Stimulated activated CD4-positive, alpha-beta T cell treated with anti-CD3 and anti-CD28 coated beads, TNF-alpha, amount 100 ng/mL, for 24 hours (primary cell): ENCODE measurements around the gene STX2.
A peak's percentile ranks its signal among the peaks of the same experiment; 100 is the strongest.
"Not testable (repeated sequence)": the region's sequence is repeated elsewhere in the genome, so short reads cannot be mapped to it uniquely, and the experiment has no call there.

Experiments
- DNase-seq, 3 experiments: peaks; one replicate each; pipeline ENCODE4 v3.0.0-alpha.2; 2020; ENCODE audit warnings: low read depth in 3 of 3

STX2 gene

DNA sequence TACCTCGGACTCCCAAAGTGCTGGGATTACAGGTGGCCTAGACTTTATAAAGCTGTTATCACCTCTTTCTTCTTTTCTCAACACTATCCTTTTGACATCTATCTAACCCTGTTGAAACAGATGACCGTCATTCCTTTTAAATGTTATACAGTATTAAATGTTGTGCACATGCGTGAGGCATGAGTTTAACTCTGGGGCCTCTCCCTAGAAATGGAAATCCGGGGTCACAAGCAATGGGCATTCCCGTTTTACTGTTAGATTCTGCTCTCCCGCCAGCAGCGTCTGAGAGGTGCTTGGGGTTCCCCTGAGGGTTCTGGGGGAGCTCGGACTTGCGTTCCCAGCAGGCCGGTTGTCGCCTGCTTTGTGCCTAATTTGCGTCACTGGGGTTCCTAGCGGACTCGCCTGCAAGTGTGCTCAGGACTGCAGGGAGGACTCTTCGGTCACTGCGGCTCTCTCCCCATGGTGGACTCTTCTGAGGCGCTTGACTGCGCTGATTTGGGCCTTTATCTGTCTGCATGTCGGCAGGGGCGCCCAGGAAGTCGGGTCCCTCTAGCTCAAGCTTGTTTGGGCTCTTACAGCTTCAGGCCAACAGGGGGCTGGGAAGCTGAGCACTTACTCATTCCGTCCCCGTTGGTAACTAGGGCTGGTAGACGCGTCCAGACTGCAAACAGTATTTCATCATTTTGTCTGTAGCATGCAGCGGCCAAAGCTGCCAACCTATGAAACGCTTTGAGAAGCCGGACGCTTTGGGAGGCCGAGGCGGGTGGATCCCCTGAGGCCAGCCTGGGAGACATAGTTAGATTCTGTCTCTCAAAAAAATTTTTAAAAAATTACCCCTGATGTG is 31.6 kb upstream of the STX2 start:
- peak in 2 of 3 experiments; percentile 41 to 67 for DNase-seq

DNA sequence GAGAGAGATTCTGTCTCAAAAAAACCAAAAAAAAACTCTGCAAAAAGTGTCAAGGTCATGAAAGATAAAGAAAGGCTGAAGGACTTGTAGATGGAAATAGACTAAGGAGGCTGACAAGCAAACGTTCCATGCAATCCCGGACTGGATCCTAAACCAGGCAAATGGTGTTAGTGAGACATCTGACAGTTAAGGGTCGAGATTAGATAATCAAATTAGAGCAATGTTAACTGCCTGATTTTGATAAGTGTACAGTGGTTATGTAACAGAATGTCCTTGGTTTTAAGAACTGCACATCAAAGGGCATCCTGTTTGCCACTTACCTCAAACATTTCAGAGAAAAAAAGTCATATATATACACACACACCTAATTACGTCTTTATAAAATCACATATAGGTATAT is 29.4 kb upstream of the STX2 start:
- DNase-seq, result no peak

DNA sequence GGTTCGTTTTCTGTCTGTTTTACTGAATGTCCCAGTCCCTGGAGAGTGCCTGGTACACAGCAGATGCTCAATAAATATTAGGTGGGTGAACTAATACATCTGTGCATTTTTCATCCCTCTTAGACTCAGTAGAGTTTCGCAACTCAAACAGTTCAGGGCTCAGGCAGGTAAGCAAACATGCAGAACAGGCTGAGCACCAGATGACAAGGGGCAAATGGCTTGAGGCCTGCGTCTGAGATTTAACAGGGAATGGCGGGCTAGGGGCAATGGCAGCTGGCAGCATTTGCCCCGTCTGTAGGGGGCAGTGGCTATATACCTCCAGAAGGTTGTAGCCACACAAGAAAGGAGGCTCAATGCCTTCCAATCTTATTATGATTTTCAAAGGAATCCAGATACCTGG is 24.2 kb upstream of the STX2 start:
- no peak for DNase-seq

DNA sequence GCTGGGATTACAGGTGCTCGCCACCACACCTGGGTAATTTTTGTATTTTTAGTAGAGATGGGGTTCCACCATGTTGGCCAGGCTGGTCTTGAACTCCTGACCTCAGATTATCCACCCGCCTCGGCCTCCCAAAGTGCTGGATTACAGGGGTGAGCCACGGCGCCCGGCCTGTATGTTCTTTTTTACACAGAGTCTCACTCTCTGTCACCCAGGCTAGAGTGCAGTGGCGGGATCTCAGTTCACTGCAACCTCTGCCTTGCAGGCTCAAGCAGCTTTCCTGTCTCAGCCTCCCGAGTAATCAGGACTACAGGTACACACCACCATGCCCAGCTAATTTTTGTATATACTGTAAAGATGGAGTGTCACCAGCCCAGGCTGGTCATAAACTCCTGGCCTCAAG is 23.7 kb upstream of the STX2 start:
- DNase-seq, result not testable (repeated sequence)

DNA sequence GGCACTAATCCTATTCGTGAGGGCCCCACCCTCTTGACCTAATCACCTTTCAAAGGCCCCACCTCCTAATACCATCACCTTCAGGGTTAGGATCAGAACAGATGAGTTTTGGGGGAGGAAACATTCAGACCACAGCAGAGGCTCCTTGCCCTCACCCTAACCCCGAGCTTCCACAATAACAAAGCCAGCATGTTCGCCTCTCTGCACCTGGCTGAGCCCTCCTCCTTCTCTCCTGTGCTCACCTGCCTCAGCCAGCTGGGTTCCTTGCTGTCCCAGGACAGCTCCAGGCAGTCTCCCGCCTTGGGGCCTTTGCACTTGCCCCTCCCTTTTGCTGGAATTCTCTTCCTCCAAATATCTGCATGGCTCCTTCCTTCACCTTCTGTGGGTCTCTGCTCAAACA is 23.1 kb upstream of the STX2 start:
- DNase-seq, result no peak

DNA sequence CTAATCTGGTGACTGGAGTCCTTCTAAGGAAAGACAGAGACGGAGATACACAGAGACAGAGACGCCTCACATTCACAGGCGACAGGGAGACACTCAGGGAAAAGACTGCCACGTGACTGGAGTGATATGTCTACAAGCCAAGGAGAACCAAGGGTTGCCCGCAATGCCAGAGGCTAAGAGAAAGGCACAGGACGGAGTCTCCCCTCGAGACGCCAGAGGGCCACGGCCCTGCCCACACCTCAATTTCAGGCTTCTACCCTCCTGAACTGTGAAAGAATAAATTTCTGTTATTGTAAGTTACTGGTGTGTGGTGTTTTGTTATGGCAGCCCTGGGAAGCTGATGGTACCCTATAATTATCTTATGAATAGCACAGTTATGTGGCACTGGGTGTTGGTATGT is 21.3 kb upstream of the STX2 start:
- no peak for DNase-seq

DNA sequence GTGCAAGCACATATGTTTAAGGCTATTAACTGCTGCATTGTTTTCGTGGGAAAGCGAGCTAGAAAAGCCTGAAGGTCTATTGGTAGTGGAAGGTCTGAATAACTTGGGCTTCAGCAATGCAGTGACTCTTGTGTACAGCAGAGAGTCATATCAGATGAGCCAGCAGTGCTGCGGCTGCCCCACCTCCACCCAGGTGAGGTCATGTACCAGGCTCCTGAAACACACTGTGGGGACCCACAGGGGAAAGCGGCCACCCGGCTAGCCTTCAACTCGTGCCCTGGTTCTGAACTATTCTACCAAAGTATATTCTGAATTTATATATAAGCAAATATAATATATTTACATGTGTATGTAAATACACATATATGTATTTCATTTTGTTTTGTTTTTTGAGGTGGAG is 20.1 kb upstream of the STX2 start:
- DNase-seq, result no peak

DNA sequence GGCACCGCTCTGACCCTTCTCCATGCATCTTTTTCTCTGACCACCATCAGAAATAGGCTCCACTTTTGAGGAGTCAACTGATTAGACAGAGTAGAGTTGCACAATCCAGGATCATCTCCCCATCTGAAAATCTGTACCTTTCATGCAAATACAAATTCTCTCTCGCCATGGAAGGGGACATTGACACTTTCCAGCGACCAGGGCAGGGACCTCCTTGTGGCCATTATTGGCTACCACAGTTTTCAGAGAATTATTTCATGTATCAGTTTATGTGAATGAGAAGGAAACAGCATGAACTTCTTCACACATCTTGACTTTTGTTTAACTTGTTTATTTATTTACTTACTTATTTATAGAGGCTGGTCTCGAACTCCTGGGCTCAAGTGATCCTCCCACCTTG is 19.0 kb upstream of the STX2 start:
- no peak for DNase-seq

DNA sequence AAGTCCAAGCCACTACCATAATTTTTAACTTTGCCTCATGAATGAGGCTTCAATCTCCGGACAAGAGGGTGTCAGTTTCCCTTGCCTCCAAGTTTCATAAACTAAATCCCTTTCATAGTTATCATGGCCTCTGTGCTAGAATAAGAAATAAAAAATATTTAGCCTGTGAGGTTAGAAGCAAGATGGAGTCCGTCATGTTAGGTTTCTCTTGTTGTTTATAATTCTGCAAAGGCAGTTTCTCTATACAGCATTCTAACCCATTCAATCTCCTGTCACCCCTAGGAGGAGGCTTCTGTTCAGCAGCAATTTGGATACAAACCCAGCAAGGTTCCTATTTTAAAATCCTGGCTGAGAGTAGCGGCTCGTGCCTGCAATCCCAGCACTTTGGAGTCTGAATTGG is 17.0 kb upstream of the STX2 start:
- no peak for DNase-seq

DNA sequence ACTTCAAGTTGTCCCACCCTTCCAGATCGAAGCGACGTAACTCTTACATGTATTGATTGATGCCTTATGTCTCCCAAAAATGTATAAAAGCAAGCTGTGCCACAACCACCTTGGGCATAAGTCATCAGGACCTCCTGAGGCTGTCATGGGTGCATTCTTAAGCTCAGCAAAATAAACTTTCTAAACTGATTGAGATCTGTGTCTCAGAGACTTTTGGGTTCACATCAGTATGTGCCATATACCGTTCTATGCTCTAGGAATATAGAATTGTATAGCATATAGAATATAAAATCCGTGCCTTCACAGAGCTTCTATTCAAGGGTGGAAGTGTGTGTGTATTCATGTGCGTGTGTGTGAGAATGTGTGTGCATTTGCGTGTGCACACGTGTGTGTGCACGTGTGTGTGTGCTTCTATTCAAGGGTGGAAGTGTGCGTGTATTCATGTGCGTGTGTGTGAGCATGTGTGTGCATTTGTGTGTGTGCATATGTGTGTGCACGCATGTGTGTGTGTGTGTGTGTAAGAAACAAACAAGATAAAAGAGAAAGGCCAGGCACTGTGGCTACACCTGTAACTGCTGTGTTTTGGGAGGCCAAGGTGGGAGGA is 11.5 kb upstream of the STX2 start:
- no peak for DNase-seq

DNA sequence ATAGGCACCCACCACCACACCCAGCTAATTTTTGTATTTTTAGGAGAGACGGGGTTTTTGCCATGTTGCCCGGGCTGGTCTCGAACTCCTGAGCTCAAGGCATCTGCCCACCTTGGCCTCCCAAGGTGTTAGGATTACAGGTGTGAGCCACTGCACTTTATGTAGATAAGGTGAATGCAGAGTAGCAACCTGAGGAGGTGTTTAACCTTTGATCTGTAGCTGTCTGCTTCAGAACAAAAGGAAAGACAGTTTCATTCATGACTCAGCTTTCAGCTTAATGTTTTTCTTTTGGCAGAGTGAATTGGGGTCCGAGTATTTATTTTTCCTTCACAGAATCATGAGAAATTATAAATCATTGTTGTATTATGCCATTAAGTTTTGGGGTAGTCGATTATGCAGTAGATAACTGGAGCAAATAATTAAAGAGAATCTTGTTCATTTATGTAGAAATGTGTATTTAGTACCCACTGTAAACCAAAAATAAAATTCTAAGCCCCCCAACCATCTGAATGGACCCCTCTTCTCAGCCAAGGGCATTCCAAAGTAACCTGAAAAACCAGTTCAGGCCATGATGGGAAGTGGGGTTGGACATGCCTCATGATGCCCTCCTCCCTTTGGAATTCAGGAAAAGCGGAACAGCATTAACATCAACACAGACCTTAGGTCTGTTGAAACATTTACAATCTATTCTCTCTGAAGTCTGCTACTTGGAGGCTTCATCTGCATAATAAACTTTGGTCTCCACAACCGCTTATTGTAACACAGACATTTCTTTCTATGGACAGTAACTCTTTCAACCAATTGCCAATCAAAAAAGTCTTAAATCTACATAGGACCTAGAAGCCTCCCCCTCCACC is 10.7 kb upstream of the STX2 start:
- DNase-seq, result no peak

DNA sequence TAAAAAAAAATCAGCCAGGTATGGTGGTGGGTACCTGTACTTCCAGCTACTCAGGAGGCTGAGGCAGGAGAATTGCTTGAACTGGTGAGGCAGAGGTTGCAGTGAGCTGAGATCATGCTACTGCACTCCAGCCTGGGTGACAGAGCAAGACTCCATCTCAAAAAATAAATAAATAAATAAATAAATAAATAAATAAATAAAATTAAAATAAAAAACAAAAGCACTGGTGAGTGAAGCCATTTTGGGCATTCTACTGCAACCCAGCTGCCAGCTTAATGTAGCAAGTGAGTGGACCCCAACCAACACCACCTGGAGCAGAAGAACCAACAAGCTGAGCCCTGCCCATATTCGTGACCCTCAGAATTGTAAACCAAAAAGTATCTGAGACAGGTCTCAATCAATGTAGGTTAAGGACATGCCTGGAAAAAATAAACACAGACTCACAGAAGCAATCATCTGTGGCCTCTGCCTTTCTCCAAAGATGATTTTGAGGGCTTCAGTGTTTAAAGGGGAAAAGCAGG is 9.8 kb upstream of the STX2 start:
- DNase-seq, result not testable (repeated sequence)

DNA sequence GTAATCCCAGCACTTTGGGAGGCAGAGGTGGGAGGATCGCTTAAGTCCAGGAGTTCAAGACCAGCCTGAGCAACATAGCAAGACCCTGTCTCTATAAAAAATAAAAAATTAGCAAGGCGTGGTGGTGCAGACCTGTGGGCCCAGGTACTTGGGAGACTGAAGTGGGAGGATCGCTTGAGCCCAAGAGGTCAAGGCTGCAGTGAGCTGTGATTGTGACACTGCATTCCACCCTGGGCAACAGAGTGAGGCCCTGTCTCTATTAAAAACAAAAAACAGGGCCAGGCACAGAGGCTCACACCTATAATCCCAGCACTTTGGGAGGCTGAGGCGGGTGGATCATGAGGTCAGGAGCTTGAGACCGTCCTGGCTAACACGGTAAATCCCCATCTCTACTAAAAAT is 9.1 kb upstream of the STX2 start:
- not testable (repeated sequence) for DNase-seq

DNA sequence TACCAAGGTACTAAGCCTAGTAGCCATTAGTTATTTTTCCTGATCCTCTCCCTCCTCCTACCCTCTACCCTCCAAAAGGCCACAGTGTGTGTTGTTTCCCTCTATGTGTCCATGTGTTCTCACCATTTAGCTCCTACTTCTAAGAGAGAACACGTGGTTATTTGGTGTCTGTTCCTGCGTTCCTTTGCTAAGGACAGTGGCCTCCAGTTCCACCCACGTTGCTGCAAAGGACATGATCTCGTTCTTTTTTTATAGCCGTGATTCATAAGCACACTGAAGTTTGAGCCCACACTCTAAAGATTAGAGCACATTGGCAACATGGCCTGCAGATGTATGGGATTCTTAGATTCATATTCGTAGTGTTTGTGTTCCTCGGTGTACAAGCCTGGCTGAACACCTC is 8.1 kb upstream of the STX2 start:
- no peak for DNase-seq

DNA sequence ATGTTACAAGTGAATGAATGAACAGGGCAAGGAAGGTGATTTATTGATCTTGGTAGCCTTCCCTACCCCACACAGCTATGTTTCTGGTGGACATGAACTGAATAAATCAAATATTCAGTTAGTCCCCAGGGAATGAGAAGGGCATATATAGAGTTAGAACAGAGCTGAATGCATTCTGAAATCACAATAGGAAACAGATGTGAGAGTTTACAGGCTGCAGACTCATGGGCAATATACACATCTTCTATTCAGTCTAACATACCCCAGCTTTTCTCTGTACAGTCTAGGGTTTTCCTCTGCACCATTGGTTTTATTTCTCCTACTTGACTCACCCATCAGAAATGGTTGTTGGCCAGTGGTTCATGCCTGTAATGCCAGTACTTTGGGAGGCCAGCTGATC is 7.3 kb upstream of the STX2 start:
- DNase-seq, result no peak

DNA sequence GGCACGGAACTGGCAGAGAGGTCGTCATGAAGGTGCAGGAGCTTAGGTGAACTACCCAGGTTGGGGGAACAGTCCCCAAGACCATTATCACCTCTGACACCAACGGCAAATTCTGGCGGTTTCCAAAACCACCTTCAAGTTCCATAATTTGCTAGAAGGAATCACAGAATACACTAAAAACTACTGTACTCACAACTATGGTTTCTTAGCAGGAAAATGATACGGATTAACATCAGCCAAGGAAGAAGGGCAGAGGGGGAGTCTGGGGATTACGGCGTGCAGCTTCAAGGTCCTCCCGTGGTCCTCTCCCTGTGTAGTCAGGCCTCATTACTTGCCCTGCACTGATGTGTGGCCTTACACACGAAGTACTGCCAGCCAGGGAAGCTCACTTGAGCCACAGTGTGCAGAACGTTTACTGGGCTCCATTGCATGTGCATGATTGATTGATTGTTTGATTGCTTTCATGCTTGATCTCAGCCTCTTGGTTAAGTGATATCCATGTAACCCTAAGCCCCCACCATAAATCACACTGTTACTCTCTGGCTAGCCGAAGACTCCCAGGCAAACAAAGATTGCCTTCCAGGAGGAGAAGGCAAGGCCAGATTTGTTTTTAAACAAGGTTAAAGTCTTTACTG is 837 bp upstream of the STX2 start:
- no peak for DNase-seq

DNA sequence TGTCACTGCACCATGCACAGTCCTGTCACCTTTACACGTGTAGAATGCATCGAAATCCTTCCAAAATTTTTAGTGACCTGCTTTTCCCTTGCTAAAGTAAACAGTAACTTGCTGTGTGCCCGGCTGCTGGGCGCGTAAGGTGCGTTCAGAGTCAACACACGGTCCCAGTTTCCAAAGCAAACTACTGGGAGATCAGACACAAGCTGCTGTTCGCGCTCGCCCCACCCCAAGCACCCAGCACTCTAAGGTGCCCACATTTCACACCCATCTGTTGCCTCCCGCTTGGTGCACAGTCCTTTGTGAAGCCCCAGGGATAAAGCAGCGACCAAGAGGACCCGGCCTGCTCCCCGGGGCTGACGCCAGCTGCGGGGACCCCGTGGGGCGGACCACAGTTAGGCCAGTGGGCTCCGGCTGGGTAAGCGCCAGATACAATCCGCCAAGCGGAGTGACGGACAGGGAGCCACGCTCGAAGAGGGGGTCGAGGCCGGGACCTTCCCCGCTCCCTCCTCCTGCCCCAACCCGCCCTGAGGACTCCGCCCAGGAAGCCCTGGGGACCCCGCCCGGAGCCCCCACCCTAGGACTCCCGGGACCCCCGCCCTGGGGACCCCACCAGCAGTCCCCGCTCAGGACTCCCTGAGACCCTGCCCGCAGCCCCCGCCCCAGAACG is 633 bp downstream of the STX2 start:
- DNase-seq, result peak in 1 of 3 experiments; percentile 22

DNA sequence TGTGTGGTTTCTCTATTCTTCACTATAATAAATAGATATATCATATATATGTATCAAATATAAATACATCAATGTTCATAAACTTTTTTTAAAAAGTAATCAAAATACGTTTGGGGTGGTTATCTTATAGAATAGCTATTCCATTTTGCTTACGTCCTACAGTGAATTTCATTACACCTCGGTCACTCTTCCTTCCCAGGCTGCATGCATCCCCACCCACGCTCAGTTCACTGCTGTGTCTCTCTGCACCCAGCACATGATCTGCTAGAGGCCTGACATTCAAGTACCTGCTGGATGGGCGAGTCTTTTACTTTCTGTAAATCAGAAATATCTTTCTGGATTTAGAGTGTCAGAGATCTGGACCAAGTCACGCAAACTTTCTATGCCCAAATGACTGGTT is 3.6 kb downstream of the STX2 start:
- no peak for DNase-seq

DNA sequence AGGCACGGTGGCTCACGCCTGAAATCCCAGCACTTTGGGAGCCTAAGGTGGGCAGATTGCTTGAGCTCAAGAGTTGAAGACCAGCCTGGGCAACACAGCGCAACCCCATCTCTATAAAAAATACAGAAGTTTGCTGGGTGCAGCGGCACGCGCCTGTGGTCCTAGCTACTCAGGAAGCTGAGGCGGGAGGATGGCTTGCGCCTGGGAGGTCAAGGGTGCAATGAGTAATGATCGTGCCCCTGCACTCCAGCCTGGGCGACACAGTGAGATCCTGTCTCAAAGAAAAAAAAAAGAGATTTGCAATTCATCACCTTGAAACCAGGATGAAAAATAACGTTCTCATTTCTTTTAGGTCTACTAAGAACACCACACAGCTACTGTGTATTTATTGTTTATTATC is 4.0 kb downstream of the STX2 start:
- no peak for DNase-seq

DNA sequence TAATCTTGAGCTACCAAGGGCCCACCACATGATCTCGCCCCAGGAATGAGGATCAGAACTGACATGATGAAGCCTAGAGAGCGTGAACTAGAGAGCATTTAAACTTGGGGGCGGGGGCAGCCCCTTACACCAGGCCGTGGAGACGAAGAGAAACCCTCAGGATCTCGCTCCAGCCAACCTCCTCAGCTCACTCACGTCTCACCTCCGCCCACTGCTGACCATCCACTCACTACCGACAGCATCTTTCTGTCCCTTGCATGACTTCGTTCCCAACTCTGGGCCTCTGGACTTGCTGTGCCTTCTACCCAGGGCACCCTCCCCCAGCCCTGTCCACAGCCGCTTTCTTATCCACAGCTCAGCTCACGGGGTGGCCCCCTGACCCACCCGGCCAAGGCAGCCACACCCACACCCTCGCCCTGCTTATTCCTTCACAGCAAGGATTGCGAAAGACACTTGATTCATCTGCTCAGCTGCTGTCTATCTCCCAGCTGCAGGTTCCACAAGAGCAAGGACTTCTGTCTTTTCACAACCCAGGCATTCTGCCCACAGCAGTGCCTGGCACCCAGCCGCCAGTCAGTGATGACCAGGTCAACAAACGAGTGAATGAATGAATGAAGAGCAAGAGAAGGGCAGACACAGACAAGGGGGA is 6.4 kb downstream of the STX2 start:
- no peak for DNase-seq

DNA sequence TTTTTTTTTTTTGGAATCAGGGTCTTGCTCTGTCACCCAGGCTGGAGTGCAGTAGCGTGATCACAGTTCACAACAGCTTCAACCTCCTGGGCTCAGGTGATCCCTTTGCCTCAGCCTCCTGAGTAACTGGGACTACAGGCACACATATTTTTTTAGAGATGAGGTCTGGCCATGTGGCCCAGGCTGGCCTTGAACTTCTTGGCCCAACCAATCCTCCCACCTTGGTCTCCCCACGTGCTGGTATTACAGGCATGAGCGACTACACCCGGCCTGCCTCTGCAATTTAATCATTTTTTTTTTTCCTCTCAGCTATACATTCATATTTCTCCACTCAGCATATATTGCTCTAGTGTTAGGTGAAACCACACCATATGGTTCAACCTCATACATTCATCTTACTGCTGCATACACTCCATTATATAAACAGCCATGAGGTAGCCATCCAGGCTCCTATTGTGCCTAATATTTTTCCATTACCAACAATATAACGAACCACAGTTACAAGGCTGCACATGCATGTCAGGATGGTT is 7.1 kb downstream of the STX2 start:
- no peak for DNase-seq
